ENCODE data around the gene SRPX2.

SRPX2 gene

DNA sequence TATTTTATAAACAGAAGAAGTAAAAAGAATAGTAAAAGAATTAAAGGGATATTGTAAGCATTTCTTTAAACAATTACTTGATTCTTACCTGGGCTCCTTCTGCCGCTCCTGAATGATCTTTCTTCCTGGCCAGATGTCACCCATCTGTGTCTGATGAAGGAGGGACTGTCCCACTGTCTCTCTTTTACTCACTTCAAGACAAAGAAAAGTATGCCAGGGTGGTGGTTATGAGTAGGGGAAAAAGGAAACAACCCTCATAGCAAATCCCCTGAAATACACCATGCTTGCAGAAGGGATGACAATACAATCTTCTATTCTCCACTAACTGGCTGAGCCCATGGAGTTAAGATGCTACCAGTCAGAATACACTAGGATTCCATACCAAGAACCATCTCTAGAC is 56.8 kb downstream of the SRPX2 start:
- Histone ChIP-seq H4K20me1 (ENCODE audit: insufficient read depth) (no peaks in the 10 kb centered on the region), H3K36me3 (ENCODE audit: insufficient read depth) (no peaks in the 10 kb centered on the region), H3K9ac (no peak overlapping the region), H3K4me3 (IDR thresholded peaks at IDR 0.05; ENCODE audit: insufficient read depth, low read depth, low read length) (no peak overlapping the region), H3K27ac (no peak overlapping the region), H3K27me3 (ENCODE audit: insufficient read depth, low read depth) (no peaks in the 10 kb centered on the region), H3K79me2 (ENCODE audit: insufficient read depth, low read depth) (no peaks in the 10 kb centered on the region), H2AFZ (ENCODE audit: low read depth) (no peak overlapping the region), H3K4me2 (no peak overlapping the region), H3K4me1 (ENCODE audit: low read depth, poor library complexity, severe bottlenecking) (no peaks in the 10 kb centered on the region)
- TF ChIP-seq CTCF (conservative IDR thresholded peaks at IDR 0.05; ENCODE audit: low read depth, low read length): no peak

DNA sequence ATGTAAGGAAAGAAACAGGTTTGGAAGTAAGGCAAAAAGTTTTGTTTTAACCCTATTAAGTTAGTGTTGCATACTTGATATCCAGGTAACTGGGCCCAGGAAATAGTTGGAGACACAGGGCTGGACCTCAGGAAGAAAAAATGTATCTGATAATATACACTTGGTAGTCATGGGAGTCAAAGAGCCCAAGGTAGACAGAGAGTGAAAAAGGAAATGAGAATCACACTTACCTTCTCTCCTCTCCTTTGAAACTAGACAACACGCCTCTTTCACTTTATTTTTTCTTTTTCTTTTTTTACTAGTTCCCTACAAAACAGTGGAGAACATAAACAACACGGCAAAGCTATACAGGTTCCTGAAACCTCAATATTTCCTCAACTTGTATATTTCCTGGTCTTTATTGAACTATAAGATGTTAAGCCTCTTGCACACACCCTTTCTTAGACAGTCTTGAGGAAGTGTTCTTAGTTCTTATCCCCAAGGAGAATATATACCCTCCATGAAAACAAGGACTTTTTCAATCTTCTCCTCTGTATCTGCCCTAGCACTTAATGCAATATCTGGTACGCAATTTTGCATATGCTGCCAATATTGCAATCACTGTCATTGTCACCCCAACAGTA is 60.7 kb downstream of the SRPX2 start:
- no peak overlapping the region for H3K4me3 ChIP-seq (IDR thresholded peaks at IDR 0.05; ENCODE audit: insufficient read depth, low read depth, low read length)
- H3K9ac ChIP-seq: no peak overlapping the region

GRCh38 chrX:100710816-100711215 is 66.8 kb downstream of the SRPX2 start:
- TF ChIP-seq CTCF (conservative IDR thresholded peaks at IDR 0.05; ENCODE audit: low read depth, low read length): no peak
- Histone ChIP-seq H3K36me3 (ENCODE audit: insufficient read depth) (no peaks in the 10 kb centered on the region), H2AFZ (ENCODE audit: low read depth) (no peak overlapping the region), H3K4me1 (ENCODE audit: low read depth, poor library complexity, severe bottlenecking) (no peaks in the 10 kb centered on the region), H4K20me1 (ENCODE audit: insufficient read depth) (no peaks in the 10 kb centered on the region), H3K27ac (no peak overlapping the region), H3K4me3 (IDR thresholded peaks at IDR 0.05; ENCODE audit: insufficient read depth, low read depth, low read length) (no peak overlapping the region), H3K79me2 (ENCODE audit: insufficient read depth, low read depth) (no peaks in the 10 kb centered on the region), H3K4me2 (no peak overlapping the region), H3K9ac (no peak overlapping the region), H3K27me3 (ENCODE audit: insufficient read depth, low read depth) (no peaks in the 10 kb centered on the region)

More for the DNA sequence above, 60.7 kb downstream of the SRPX2 start:
- no peak for TF ChIP-seq CTCF (conservative IDR thresholded peaks at IDR 0.05; ENCODE audit: low read depth, low read length)
- H2AFZ ChIP-seq (ENCODE audit: low read depth): no peak overlapping the region
- no peaks in the 10 kb centered on the region for H3K79me2 ChIP-seq (ENCODE audit: insufficient read depth, low read depth)
- H3K4me1 ChIP-seq (ENCODE audit: low read depth, poor library complexity, severe bottlenecking): no peaks in the 10 kb centered on the region
- H4K20me1 ChIP-seq (ENCODE audit: insufficient read depth): no peaks in the 10 kb centered on the region
- H3K4me2 ChIP-seq: no peak overlapping the region
- no peak overlapping the region for H3K27ac ChIP-seq
- no peaks in the 10 kb centered on the region for H3K27me3 ChIP-seq (ENCODE audit: insufficient read depth, low read depth)
- H3K36me3 ChIP-seq (ENCODE audit: insufficient read depth): no peaks in the 10 kb centered on the region

- H3K4me1 ChIP-seq (ENCODE audit: low read depth, poor library complexity, severe bottlenecking): no peaks in the 10 kb centered on the region
- no peaks in the 10 kb centered on the region for H3K27me3 ChIP-seq (ENCODE audit: insufficient read depth, low read depth)
- H4K20me1 ChIP-seq (ENCODE audit: insufficient read depth): no peaks in the 10 kb centered on the region
- no peaks in the 10 kb centered on the region for H3K79me2 ChIP-seq (ENCODE audit: insufficient read depth, low read depth)
- no peak overlapping the region for H3K4me3 ChIP-seq (IDR thresholded peaks at IDR 0.05; ENCODE audit: insufficient read depth, low read depth, low read length)
- no peak for TF ChIP-seq CTCF (conservative IDR thresholded peaks at IDR 0.05; ENCODE audit: low read depth, low read length)
- no peak overlapping the region for H2AFZ ChIP-seq (ENCODE audit: low read depth)
- no peak overlapping the region for H3K4me2 ChIP-seq
- no peak overlapping the region for H3K9ac ChIP-seq
- H3K36me3 ChIP-seq (ENCODE audit: insufficient read depth): no peaks in the 10 kb centered on the region
- no peak overlapping the region for H3K27ac ChIP-seq
These were observed 73.4 kb downstream of the SRPX2 start for GRCh38 chrX:100717363-100717762.

Data from KMS-11 (cell line).